CD4-positive, alpha-beta T cell (primary cell): ENCODE data around the gene HMBS. TPM values are rescaled to one million over a fixed set of nuclear protein-coding genes. Genes with fewer than 3 reads are reported as not detected.

Source experiments
- ATAC-seq: fragments of 200-7000 bp; cut with Tn5 transposase; one replicate; pipeline ENCODE4 v1.10.0; 2022; ENCODE audit warnings: mild to moderate bottlenecking; ENCODE audit not compliant: poor library complexity
- CTCF ChIA-PET: fragments of 350-600 bp; sonication (Branson Sonifier 250); formaldehyde crosslinking; loops from one replicate; lab custom pipeline; 2021; ENCODE audit warnings: antibody characterized with exemption, inconsistent platforms; lab: Charles Lee
- POLR2A ChIA-PET: fragments of 350-600 bp; sonication (Branson Sonifier 250); formaldehyde crosslinking; loops from one replicate; lab custom pipeline; 2021; ENCODE audit warnings: antibody characterized with exemption, inconsistent platforms; lab: Charles Lee
- DNase-seq, 14 experiments: peaks; one replicate each; pipeline ENCODE4 v3.0.0-alpha.2; 2013 to 2020; ENCODE audit warnings: mixed read lengths in 2 of 14
- H3K27ac ChIP-seq, 2 donors: one replicate each; pipeline versions ENCODE4 v1.5.1 to v1.7.0; 2013; ENCODE audit warnings: low read length in 2 of 2, low read depth in 1 of 2, mild to moderate bottlenecking in 1 of 2
- H3K27me3 ChIP-seq, 2 experiments: 1 replicate in 1 of 2; 2 replicates in 1 of 2; pipeline versions ENCODE4 v1.6.1 to v1.7.0; 2013; ENCODE audit warnings: low read length in 2 of 2, control low read depth in 1 of 2, mild to moderate bottlenecking in 1 of 2, moderate library complexity in 1 of 2; ENCODE audit not compliant: insufficient read depth in 2 of 2, control insufficient read depth in 1 of 2
- H3K36me3 ChIP-seq: one replicate; pipeline ENCODE4 v1.6.1; 2013; ENCODE audit warnings: low read length, control low read depth; ENCODE audit not compliant: insufficient read depth
- H3K4me1 ChIP-seq: one replicate; pipeline ENCODE4 v1.6.1; 2013; ENCODE audit warnings: low read length, control low read depth; ENCODE audit not compliant: insufficient read depth
- H3K4me3 ChIP-seq: one replicate; pipeline ENCODE4 v1.5.1; 2013; ENCODE audit warnings: mild to moderate bottlenecking, low read length, moderate library complexity
- H3K9me3 ChIP-seq, 2 experiments: 1 replicate in 1 of 2; 2 replicates in 1 of 2; pipeline versions ENCODE4 v1.6.1 to v1.7.0; 2013; ENCODE audit warnings: low read length in 2 of 2, mild to moderate bottlenecking in 2 of 2, control low read depth in 1 of 2, moderate library complexity in 1 of 2; ENCODE audit not compliant: control insufficient read depth in 1 of 2, insufficient read depth in 1 of 2
- H3K27ac Mint-ChIP-seq: one replicate; pipeline ENCODE4 v1.8.0; 2020; ENCODE audit warnings: mixed read lengths
- H3K27me3 Mint-ChIP-seq: one replicate; pipeline ENCODE4 v1.8.0; 2021; ENCODE audit warnings: mixed read lengths
- H3K36me3 Mint-ChIP-seq: one replicate; pipeline ENCODE4 v1.8.0; 2021; ENCODE audit warnings: low read depth, mixed read lengths
- H3K4me1 Mint-ChIP-seq: one replicate; pipeline ENCODE4 v1.8.0; 2021; ENCODE audit warnings: low read depth, mixed read lengths
- H3K4me3 Mint-ChIP-seq: one replicate; pipeline ENCODE4 v1.8.0; 2020; ENCODE audit warnings: mild to moderate bottlenecking, mixed read lengths
- H3K9me3 Mint-ChIP-seq: one replicate; pipeline ENCODE4 v1.8.0; 2020; ENCODE audit warnings: mixed read lengths
- CTCF ChIP-seq: fragments of 200-600 bp; IDR thresholded peaks from one replicate; pipeline ENCODE4 v1.8.0; 2022; ENCODE audit warnings: antibody characterized with exemption, mild to moderate bottlenecking
- intact Hi-C, 2 experiments: fragments of 100-400 bp; cut with DNase I in 1 of 2; cut with micrococcal nuclease in 1 of 2; formaldehyde crosslinking; loops; one replicate each; pipeline versions ENCODE4 v1.15.1 to v1.9.0; 2023 to 2025; cut with DNase I, micrococcal nuclease
- total RNA-seq, 174 experiments: library from RNA in 2 of 174; stranded (reverse) in 2 of 174; gene quantifications; one replicate each; pipeline ENCODE4 v1.2.3 and lab custom pipeline; 2021 to 2026

HMBS gene
- total RNA-seq, 2 experiments from 2014 or later = 3.4 to 4.1 TPM

- intact Hi-C loops = loop anchor here (1.0 to 2.0 kb wide), 5 partner anchors 9 to 103 kb away; partner anchors contain the start of genes HYOU1 (in 2 of the 2), HINFP (in 1 of the 2) and SLC37A4 (in 1 of the 2)
- DNase-seq (peak in 11 of 14 experiments; percentile 18 to 74 (median 52)), ATAC-seq (peak; percentile 2)
- ChIA-PET CTCF (interaction anchor here (0.9 to 2.4 kb wide), 5 partner anchors 9 to 111 kb away, joined by 3 to 8 read pairs (median 3); partner anchors contain the start of genes C2CD2L, HMBS and VPS11), POLR2A (interaction anchor here (0.6 to 3.1 kb wide), 27 partner anchors 8 to 303 kb away, joined by 3 to 60 read pairs (median 5); partner anchors contain the start of genes C2CD2L, CBL, DDX6 and HINFP)
- Mint-ChIP-seq H3K9me3 (no peaks in the 10 kb centered on the region), H3K4me1 (peaks cover 31% of the 10 kb centered on the region), H3K4me3 (peak overlapping the region; percentile 79), H3K27me3 (no peaks in the 10 kb centered on the region), H3K36me3 (peaks cover 42% of the 10 kb centered on the region), H3K27ac (peak overlapping the region; percentile 68)
- H3K4me3 ChIP-seq = peak overlapping the region; percentile 86
- TF ChIP-seq CTCF = no peak
- peaks cover 39% of the 10 kb centered on the region for H3K4me1 ChIP-seq
- no peaks in the 10 kb centered on the region for H3K27me3 ChIP-seq
- H3K9me3 ChIP-seq = no peaks in the 10 kb centered on the region
- H3K27ac ChIP-seq = peak overlapping the region; percentile 50 to 62
- H3K36me3 ChIP-seq = peaks cover 23% of the 10 kb centered on the region
Measured at GRCh38 chr11:119093942-119094815, 9.5 kb downstream of the HMBS start.

GRCh38 chr11:119094816-119095065 is 10.1 kb downstream of the HMBS start:
- Mint-ChIP-seq H3K4me1 (peaks cover 31% of the 10 kb centered on the region), H3K27me3 (no peaks in the 10 kb centered on the region), H3K4me3 (peak overlapping the region; percentile 79), H3K36me3 (peaks cover 42% of the 10 kb centered on the region), H3K27ac (peak overlapping the region; percentile 68), H3K9me3 (no peaks in the 10 kb centered on the region)
- peaks cover 39% of the 10 kb centered on the region for H3K4me1 ChIP-seq
- H3K27me3 ChIP-seq = no peaks in the 10 kb centered on the region
- ATAC-seq (peak; percentile 11), DNase-seq (peak in 4 of 14 experiments; percentile 43 to 72 (median 54))
- intact Hi-C loops = loop anchor here (1.0 to 2.0 kb wide), 6 partner anchors 9 to 102 kb away; partner anchors contain the start of genes HYOU1 (in 2 of the 2), HINFP (in 1 of the 2), SLC37A4 (in 1 of the 2) and VPS11 (in 1 of the 2)
- peak; percentile 62 for TF ChIP-seq CTCF
- H3K36me3 ChIP-seq = peaks cover 23% of the 10 kb centered on the region
- CTCF ChIA-PET = interaction anchor here (0.9 to 2.4 kb wide), 8 partner anchors 10 to 110 kb away, joined by 3 to 8 read pairs (median 3); partner anchors contain the start of genes C2CD2L, HINFP, HMBS and NLRX1
- POLR2A ChIA-PET = interaction anchor here (0.6 to 3.1 kb wide), 28 partner anchors 8 to 304 kb away, joined by 3 to 60 read pairs (median 5); partner anchors contain the start of genes C2CD2L, CBL, DDX6 and HINFP
- peak overlapping the region; percentile 61 to 62 for H3K27ac ChIP-seq
- H3K9me3 ChIP-seq = no peaks in the 10 kb centered on the region
- peak overlapping the region; percentile 86 for H3K4me3 ChIP-seq
